Tibial nerve (tissue), 4 donors: Measurements from ENCODE around the gene OXCT2. TPM values are rescaled to one million over a fixed set of nuclear protein-coding genes. Genes with fewer than 3 reads are reported as not detected.
"Not testable (repeated sequence)": the region's sequence is repeated elsewhere in the genome, so short reads cannot be mapped to it uniquely, and the experiment has no call there.

ENCODE experiments used
- DNase-seq, 2 donors: peaks; one replicate each; pipeline ENCODE4 v3.0.0-alpha.2; 2019; ENCODE audit warnings: low spot score in 2 of 2
- H3K27ac ChIP-seq, 4 donors: fragments of 200-600 bp; sonication (generic) in 3 of 4; one replicate each; pipeline ENCODE4 v1.5.1; 2017 to 2019; ENCODE audit warnings: mild to moderate bottlenecking in 1 of 4
- H3K27me3 ChIP-seq, 2 donors: fragments of 200-600 bp; sonication (generic) in 1 of 2; one replicate each; pipeline versions ENCODE4 v1.5.1 to v1.6.0; 2017 to 2019
- H3K36me3 ChIP-seq, 3 donors: fragments of 200-600 bp; sonication (generic); one replicate each; pipeline ENCODE4 v1.5.1; 2018 to 2019
- H3K4me1 ChIP-seq, 4 donors: fragments of 200-600 bp; sonication (generic) in 3 of 4; one replicate each; pipeline ENCODE4 v1.5.1; 2017 to 2019
- H3K4me3 ChIP-seq, 4 donors: fragments of 200-600 bp; sonication (generic) in 3 of 4; one replicate each; pipeline ENCODE4 v1.5.1; 2017 to 2019; ENCODE audit warnings: mild to moderate bottlenecking in 1 of 4, moderate library complexity in 1 of 4
- H3K9me3 ChIP-seq, 4 donors: fragments of 200-600 bp; sonication (generic) in 3 of 4; one replicate each; pipeline ENCODE4 v1.5.1; 2017 to 2019
- EP300 ChIP-seq, 2 donors: sonication (generic); formaldehyde crosslinking; IDR thresholded peaks; one replicate each; pipeline ENCODE4 v1.6.1; 2017; ENCODE audit warnings: antibody characterized with exemption in 2 of 2, mild to moderate bottlenecking in 1 of 2
- POLR2A ChIP-seq, 2 donors: fragments of 450-650 bp; IDR thresholded peaks; one replicate each; pipeline ENCODE4 v1.6.1; 2017; ENCODE audit warnings: antibody characterized with exemption in 2 of 2, mild to moderate bottlenecking in 2 of 2, moderate library complexity in 2 of 2
- WGBS, 2 donors: methylation state at CpG; one replicate each; pipeline ENCODE4 v1.1.5; 2018; 5-methylcytosine and 5-hydroxymethylcytosine counted together
- total RNA-seq, 4 donors: library from RNA; depleted of rRNA; stranded (reverse); fragments of >200 nt; gene quantifications; one replicate each; pipeline ENCODE4 v1.1.0, GENCODE V29; 2016
- TF ChIP-seq, protein P1 (sequence below), 5 experiments: fragments of 200-600 bp in 3 of 5; fragments of 450-650 bp in 2 of 5; sonication (generic) in 3 of 5; IDR thresholded peaks; one replicate each; pipeline ENCODE4 v1.5.1; 2016 to 2019; ENCODE audit warnings: antibody characterized with exemption in 5 of 5, mild to moderate bottlenecking in 3 of 5, moderate library complexity in 2 of 5

OXCT2 gene
- total RNA-seq: 10 to 100 TPM in 1 of 4 donors, 1 to 10 TPM in 3; 4.5 to 22.2 (median 8.4) TPM

DNA sequence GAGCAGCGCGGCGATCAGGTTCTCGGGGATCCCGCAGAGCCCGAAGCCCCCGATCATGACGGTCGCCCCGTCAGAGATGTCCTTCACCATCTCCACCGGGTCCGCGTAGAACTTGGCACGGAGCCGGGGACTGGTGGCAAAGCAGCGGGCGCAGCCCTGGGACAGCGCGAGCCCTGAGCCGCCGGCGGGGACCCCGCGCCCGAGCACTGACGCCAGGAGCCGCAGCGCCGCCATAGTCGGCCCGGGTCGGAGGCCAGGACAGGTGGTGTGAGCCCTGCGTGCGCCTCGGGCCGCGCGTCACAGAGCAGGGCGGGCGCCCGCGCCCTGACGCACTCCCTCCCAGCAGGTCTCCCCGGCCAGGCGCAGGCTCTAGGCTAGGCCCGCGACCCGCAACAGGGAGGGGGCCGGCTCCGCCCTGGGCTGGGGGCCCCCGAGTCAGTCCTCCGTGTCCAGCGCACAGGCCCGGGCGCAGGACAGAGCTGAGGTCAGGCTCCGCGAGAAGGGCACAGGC lies at the start of gene OXCT2:
Gene OXCT2, minus strand, starts transcription at position 327 of the 511 bp plus-strand sequence. Its CDS starts 93 bp downstream, at position 234.
- not testable (repeated sequence) for H3K9me3 ChIP-seq, H3K4me1 ChIP-seq, H3K36me3 ChIP-seq, H3K27me3 ChIP-seq, DNase-seq, H3K4me3 ChIP-seq, H3K27ac ChIP-seq
- 30% methylated on average over 19 of the region's 57 CpGs; no CpG with 5 or more reads in 1 of the 2 donors for WGBS, 2 donors

DNA sequence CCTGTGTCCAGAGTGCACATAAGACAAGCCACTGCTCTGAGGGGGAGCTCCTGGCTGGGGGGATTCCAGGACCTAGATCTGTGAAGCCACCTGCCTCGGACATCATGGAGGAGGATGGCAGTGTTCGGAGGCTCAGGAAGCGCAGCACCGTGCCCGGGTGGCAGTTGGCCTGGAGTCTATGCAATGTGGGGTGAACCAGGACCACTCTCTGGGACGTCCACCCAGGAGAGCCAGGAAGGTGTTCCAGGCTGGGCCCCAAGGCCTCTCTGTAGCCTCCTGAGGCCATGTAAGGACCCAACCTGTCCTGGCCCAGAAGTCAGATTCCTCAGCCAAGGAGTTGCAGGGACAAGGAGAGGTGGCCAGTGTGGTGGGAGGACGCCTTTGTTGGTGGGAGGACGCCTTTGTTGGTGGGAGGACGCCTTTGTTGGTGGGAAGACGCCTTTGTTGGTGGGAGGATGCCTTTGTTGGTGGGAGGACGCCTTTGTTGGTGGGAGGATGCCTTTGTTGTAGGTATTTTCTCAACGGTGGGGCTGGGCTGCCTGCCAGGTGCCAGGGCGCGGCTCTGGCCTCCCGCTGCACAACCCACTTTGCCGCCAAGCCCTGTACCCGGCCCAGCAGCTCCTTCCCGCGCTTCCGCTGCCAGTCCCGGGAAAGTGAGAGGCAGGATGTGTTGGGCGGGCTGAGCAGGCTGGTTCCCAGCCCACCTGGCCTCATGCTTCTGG lies 48.1 kb upstream of the OXCT2 start:
- no peaks in the 10 kb centered on the region for H3K4me1 ChIP-seq
- 83 to 89% methylated on average over 21 of the region's 22 CpGs for WGBS, 2 donors

DNA sequence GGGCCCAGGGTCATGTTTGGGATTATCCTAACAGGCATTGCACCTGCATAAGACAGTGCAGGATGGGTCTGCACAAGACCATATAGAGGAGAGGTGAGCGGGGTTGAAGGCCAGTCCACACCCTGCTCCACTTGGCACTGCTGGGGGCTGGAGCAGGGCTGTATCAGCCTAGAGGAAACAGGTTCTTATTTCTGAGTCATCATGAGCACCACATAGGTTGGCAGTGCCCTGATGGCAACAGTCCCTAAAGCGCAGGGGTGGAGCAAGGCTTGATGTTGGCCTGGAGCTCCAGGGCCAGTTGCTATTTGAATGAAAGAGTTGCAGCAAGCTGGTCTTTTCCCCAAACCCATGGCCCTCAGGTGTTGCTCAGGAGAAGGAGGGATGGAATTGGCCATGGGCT lies 47.3 kb upstream of the OXCT2 start:
- Histone ChIP-seq H3K4me1 (no peaks in the 10 kb centered on the region), H3K9me3 (no peaks in the 10 kb centered on the region), H3K36me3 (no peaks in the 10 kb centered on the region), H3K4me3 (no peak overlapping the region), H3K27ac (peak overlapping the region in 1 of 4 donors; percentile 62), H3K27me3 (no peaks in the 10 kb centered on the region)
- no peak for TF ChIP-seq POLR2A (IDR thresholded peaks at IDR 0.05)
- no peak for TF ChIP-seq EP300 (IDR thresholded peaks at IDR 0.05)
- TF ChIP-seq, protein P1, sequence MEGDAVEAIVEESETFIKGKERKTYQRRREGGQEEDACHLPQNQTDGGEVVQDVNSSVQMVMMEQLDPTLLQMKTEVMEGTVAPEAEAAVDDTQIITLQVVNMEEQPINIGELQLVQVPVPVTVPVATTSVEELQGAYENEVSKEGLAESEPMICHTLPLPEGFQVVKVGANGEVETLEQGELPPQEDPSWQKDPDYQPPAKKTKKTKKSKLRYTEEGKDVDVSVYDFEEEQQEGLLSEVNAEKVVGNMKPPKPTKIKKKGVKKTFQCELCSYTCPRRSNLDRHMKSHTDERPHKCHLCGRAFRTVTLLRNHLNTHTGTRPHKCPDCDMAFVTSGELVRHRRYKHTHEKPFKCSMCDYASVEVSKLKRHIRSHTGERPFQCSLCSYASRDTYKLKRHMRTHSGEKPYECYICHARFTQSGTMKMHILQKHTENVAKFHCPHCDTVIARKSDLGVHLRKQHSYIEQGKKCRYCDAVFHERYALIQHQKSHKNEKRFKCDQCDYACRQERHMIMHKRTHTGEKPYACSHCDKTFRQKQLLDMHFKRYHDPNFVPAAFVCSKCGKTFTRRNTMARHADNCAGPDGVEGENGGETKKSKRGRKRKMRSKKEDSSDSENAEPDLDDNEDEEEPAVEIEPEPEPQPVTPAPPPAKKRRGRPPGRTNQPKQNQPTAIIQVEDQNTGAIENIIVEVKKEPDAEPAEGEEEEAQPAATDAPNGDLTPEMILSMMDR (IDR thresholded peaks at IDR 0.05): no peak
- no peak for DNase-seq
- WGBS, 2 donors: 94 to 95% methylated on average over 2 of the region's 2 CpGs

More for the DNA sequence above, 48.1 kb upstream of the OXCT2 start:
- H3K4me3 ChIP-seq: no peak overlapping the region
- no peaks in the 10 kb centered on the region for H3K27me3 ChIP-seq
- H3K9me3 ChIP-seq: no peaks in the 10 kb centered on the region
- no peaks in the 10 kb centered on the region for H3K36me3 ChIP-seq
- no peak overlapping the region for H3K27ac ChIP-seq
- no peak for DNase-seq
- TF ChIP-seq EP300 (IDR thresholded peaks at IDR 0.05) (no peak), POLR2A (IDR thresholded peaks at IDR 0.05) (no peak)
- TF ChIP-seq, protein P1 (IDR thresholded peaks at IDR 0.05): no peak

DNA sequence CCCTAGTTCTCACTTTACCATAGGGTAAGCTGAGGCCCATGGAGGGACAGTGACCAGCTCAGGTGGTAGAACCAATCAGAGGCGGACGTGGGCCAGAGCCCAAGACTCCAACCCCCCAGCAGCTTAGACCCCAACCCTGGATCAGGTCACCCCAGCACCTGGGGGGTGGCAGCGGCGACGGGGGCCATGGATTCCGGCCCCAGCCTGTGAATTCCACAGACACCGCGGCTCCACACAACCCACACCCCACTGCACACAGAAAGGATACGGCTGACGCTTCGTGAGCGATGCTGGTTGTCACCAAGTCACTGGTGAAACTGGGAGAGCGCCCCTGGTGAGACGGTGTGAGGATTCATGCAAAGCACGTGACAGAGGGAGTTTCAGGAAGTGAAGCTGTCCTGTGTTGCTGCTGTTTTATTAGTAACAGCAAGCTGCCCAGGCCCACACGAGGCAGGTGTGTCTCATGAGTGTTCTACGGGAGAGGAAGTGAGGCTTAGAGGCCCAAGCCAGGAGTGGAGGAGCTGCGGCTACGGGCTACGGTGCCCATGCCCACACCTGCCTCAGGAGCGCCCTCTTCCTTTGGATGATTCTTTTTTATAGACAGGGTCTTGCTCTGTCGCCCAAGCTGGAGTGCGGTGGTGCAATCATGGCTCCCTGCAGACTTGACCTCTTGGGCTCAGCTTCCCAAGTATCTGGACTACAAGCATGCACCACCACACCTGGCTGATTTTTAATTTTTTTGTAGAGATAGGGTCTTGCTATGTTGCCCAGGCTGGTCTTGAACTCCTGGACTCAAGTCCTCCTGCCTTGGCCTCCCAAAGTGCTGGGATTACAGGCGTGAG lies 46.2 kb upstream of the OXCT2 start:
- WGBS, 2 donors: 79 to 82% methylated on average over 12 to 14 of the region's 24 CpGs
- DNase-seq: not testable (repeated sequence)

DNA sequence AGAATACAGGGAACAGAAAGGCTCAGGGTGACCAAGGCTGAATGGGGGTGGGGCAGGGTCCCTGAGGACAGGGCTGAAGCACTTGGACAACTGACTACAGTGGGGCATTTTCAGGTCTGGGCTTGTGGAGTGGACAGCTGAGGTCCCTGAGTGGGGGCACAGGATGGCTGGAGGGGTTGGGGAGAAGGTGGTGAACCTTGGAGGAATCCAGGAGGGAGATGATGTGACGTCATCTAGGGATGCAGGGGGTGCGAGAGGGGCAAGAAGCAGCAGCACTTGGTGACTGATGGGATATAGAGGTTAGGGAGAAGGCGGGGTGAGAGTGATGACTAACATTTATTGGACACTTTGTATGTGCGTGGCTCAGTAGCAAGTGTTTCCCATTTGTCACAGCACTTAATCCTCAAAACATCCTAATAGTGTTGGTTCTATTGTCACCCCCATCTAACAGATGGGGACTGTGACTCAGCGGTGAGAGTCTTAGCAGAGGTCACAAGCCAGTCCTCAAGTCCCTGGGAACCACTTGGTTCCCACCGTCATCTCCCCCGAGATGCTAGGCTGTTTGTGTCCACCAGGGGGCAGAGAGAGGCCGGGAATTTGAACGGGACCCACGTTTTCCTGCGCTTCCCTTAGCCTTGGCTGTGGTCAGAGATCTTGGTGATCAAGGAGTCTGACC lies 45.4 kb upstream of the OXCT2 start:
- no peak overlapping the region for H3K27ac ChIP-seq
- H3K4me3 ChIP-seq: no peak overlapping the region
- no peak for TF ChIP-seq EP300 (IDR thresholded peaks at IDR 0.05)
- TF ChIP-seq, protein P1 (IDR thresholded peaks at IDR 0.05): peak; percentile 81 to 95 (median 82)
- no peaks in the 10 kb centered on the region for H3K27me3 ChIP-seq
- no peaks in the 10 kb centered on the region for H3K4me1 ChIP-seq
- peak; percentile 57 to 84 for DNase-seq
- H3K36me3 ChIP-seq: no peaks in the 10 kb centered on the region
- no peaks in the 10 kb centered on the region for H3K9me3 ChIP-seq
- whole genome bisulfite sequencing, 2 donors: 11 to 14% methylated on average over 11 of the region's 11 CpGs

More for the DNA sequence above, 46.2 kb upstream of the OXCT2 start:
- H3K4me1 ChIP-seq, H3K27me3 ChIP-seq, H3K9me3 ChIP-seq, H3K36me3 ChIP-seq, H3K4me3 ChIP-seq: not testable (repeated sequence)
- peak overlapping the region in 1 of 4 donors; percentile 62 for H3K27ac ChIP-seq
